NAMALWA (cell line): ENCODE results near the gene SDHAF1.
"Not testable (repeated sequence)": the region's sequence is repeated elsewhere in the genome, so short reads cannot be mapped to it uniquely, and the experiment has no call there.

Source experiments
- DNase-seq: peaks from one replicate; pipeline ENCODE4 v3.0.0-alpha.2; 2015; ENCODE audit warnings: low spot score

The SDHAF1 gene, protein sequence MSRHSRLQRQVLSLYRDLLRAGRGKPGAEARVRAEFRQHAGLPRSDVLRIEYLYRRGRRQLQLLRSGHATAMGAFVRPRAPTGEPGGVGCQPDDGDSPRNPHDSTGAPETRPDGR

DNA sequence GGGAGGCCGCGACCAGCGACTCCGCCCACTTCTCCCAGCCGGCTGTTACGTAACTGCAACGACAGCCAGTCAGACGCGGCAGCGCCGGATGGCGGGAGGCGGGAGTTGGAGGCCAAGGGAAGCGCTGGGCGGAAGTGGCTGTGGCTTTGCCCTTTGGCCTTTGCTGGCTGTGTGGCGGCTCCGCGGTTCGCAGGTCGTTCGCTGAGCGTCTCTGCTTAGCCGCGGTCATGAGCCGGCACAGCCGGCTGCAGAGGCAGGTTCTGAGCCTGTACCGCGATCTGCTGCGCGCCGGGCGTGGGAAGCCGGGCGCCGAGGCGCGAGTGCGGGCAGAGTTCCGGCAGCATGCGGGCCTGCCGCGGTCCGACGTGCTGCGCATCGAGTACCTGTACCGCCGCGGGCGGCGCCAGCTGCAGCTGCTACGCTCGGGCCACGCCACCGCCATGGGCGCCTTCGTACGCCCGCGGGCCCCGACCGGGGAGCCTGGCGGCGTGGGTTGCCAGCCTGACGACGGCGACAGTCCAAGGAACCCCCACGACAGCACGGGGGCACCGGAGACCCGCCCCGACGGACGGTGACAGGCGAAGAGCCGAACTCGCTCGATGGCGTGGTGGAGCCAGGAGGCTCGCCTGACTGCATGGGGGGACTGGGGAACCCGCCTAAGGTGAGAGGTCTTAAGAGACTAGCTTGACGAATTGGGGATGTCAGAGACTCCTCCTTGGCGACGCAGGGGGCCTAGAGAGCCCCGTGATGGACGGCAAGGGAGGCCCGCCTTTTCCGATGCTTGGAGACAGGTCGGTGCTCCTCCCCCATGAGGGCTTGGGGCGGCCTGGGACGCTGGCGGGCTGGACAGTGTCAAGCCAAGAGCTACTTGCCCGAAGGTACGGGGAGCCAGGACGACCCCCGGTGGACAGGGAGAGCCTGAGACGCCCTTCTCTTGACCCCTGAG, at the start of gene SDHAF1:
Gene SDHAF1, plus strand, starts transcription at position 141 of the 946 bp plus-strand sequence. Its CDS starts 87 bp downstream, at position 228.
- DNase-seq, result peak; percentile 95

DNA sequence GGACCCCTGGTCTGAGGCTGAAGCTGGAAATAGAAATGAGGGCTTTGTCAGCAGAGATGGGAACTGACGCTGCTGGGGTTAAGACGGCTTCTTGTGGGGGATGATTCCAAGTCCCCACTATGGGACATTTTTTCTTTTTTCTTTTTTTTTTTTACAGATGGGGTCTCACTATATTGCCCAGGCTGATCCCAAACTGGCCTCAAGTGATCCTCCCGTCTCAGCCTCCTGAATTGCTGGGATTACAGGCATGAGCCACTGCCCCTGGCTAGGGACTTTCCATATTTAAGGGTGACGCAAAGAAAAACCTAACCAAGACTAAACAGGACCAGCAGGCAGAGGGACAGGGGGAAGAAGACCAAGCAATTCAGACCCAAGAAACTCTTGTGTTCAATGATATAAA, 48.8 kb upstream of the SDHAF1 start:
- DNase-seq, result no peak

- DNase-seq, result no peak
These were observed 45.9 kb upstream of the SDHAF1 start for GRCh38 chr19:35949131-35949530.

GRCh38 chr19:35955881-35956634, 38.9 kb upstream of the SDHAF1 start:
- no peak for DNase-seq

DNA sequence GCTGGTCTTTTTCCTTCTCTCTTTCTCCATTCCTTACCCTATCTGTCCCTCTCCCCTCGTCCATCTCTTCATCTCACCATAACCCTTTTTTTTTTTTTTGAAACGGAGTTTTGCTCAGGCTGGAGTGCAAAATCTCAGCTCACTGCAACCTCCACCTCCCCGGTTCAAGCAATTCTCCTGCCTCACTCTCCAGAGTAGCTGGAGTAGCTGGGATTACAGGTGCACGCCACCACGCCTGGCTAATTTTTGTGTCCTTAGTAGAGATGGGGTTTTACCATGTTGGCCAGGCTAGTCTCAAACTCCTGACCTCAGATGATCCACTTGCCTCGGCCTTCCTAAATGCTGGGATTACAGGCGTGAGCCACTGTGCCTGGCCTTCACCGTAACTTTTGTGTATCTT, 37.6 kb upstream of the SDHAF1 start:
- DNase-seq, result not testable (repeated sequence)

GRCh38 chr19:35958660-35959039, 36.3 kb upstream of the SDHAF1 start:
- no peak for DNase-seq

GRCh38 chr19:35959040-35959967, 35.7 kb upstream of the SDHAF1 start:
- no peak for DNase-seq

DNA sequence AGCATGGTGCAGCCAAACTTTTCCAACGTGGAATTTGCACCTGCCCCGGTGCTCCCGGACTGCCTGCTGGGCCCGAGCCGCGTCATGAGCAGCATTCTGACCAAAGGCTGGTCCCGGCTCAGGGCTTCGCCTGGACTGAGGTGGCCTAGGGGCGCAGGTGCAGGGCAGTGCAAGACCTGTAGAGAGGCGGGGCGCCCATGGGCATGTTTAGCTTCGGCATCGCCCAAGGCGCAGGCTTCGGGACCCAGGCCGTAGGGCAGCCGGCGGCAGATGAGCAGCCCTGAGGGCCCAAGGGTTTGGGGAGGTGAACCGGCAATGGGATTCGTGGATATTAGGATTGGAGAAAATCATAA, 35.0 kb upstream of the SDHAF1 start:
- DNase-seq, result no peak

- DNase-seq, result no peak
These were observed 34.5 kb upstream of the SDHAF1 start for GRCh38 chr19:35960432-35960972.

- no peak for DNase-seq
These were observed 31.5 kb upstream of the SDHAF1 start for GRCh38 chr19:35963514-35963913.

DNA sequence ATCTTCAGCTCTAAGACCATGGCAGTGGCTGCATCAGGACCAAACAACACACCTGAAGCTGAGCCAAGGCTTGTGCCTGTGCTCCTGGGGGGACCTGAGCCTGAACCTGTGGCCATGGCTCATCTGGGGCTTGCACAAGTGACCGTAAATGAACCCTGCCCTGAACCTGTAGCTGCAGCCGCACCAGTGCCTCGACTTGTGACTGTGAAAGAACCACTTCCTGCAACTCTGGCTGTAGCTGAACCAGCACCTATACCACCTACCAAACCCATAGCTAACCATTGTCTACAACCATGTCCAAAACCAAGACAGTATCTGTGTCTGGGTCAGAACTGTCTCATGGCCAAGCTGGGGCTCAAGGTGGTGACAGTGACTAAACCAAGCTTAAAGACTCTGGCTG, 28.2 kb upstream of the SDHAF1 start:
- no peak for DNase-seq

- DNase-seq, result peak; percentile 33
These were observed 21.5 kb upstream of the SDHAF1 start for GRCh38 chr19:35973487-35973886.

DNA sequence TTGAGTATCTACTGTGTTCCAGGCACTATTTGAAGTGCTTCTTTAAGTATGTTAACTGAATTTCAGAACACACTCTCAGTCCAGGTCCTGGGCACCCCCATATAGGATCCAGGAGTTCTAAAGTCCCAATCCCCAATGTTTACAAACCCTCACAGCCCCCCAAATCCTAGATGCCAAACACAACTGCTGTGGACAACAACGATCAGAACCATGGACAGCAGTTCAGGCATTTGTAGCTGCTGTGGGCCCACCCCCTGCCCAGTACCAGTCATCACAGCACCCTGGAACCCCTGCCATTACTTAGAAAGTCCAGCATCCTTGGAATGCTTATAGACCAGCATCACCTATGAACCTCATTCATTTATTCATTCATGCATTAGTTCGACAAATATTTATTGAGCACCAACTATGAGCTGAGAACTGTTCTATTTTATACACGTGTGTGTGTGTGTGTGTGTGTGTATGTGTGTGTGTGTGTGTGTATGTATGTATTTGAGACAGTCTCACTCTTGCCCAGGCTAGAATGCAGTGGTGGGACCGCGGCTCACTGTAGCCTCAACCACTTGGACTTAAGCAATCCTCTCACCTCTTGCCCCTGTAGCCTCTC, 19.3 kb upstream of the SDHAF1 start:
- peak; percentile 49 for DNase-seq

GRCh38 chr19:35977446-35978222, 17.4 kb upstream of the SDHAF1 start:
- DNase-seq, result peak; percentile 86

DNA sequence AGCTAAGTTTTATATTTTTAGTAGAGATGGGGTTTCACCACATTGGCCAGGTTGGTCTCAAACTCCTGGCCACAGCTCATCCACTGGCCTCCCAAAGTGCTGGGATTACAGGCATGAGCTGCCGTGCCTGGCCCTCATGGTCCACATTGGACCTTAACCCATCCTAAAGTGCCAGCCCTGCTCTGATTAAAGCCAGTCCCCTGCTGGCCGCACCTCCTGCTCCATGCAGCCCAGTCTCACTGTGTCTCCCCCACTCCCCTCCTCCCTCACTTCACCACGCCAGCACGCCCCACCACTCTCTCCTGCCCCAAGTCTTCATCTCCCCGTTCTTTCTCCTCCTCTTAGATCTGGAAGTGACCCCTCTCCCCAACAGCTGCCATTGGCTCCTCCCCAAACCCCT, 16.7 kb upstream of the SDHAF1 start:
- DNase-seq, result no peak

DNA sequence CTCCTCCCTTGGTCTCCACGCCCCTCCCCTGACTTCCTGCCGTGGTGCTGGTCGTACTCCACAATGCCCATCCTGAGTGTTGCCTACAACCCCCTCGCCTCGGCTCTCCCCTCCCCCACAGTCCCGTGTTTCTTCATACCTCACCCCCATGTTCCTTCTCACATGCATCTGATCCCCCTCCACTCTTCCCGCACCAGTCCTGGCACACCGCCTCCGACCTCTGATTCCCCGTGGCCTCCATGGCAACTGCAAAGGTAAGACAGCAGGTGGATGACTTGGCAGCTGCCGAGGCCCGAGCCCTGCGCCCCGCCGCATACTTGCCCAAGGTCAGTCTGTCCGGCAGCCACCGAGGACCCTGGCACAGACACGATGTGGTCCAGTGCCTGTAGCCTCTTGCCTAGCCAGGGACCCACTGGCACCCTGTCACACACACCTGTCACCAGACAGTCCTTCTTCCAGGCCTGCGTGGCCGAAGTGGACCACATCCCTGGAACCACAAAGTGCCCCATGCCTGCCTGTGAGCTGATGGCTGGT, 16.1 kb upstream of the SDHAF1 start:
- DNase-seq, result no peak

DNA sequence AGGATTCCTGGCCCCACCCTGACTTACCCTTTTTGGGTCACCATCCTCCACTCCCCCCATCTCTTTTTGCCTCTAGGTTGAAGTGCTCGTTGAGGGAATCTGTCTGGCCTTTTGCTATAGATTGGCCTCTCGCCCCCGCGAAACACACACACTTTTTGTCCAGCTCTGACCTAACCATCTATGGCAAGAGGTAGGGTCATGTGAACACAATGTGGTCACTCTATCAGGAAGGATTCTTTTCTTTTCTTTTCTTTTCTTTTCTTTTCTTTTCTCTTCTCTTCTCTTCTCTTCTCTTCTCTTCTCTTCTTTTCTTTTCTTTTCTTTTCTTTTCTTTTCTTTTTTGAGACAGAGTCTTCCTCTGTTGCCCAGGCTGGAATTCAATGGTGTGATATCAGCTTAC, 14.0 kb upstream of the SDHAF1 start:
- DNase-seq, result not testable (repeated sequence)

DNA sequence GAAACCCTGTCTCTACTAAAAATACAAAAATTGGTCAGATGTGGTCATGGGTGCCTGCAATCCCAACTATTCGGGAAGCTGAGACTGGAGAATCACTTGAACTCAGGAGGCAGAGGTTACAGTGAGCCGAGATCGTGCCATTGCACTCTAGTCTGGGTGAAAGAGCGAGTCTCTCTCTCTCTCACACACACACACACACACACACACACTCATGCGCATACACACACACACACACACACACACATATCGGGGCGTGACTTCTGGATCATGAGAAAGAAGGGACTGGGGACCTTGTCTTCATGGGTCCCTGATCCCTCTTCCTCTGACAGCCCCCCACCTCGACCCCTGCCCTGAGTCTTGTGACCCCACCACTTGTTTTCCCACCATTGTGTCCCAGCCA, 11.8 kb upstream of the SDHAF1 start:
- no peak for DNase-seq

DNA sequence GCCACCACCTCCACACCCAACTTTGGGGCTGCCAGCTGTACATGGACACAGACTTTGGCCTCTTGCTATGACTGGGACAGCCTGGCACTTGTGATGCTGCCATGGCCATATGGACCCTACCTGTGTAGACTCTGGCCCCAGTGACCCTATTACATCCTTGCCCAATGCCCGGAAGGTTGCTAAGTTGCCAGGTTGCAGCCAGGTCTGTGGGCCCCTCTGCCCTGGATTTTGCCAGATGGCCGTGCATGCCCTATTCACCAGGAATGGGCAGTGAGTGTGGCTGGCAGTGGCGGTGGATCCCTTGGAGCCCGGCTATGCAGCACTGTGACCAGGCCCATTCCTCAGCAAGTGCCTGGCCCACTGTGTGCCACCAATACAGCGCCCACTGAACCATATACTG, 8.9 kb upstream of the SDHAF1 start:
- no peak for DNase-seq
